GDM1 (cell line): ENCODE data around the gene FBXO11.
"Not testable (repeated sequence)": the region's sequence is repeated elsewhere in the genome, so short reads cannot be mapped to it uniquely, and the experiment has no call there.

Experiments
- DNase-seq: peaks from one replicate; lab custom pipeline; 2025; lab: John Stamatoyannopoulos, UW

The FBXO11 gene

GRCh38 chr2:47897883-47898731 is 8.2 kb downstream of the FBXO11 start:
- DNase-seq = no peak

GRCh38 chr2:47897191-47897882 is 9.0 kb downstream of the FBXO11 start:
- not testable (repeated sequence) for DNase-seq

- no peak for DNase-seq
These were observed 9.8 kb downstream of the FBXO11 start for GRCh38 chr2:47896450-47896968.

GRCh38 chr2:47893771-47894170 is 12.5 kb downstream of the FBXO11 start:
- DNase-seq = no peak

GRCh38 chr2:47892338-47892730 is 14.0 kb downstream of the FBXO11 start:
- DNase-seq = no peak

- no peak for DNase-seq
These were observed 14.6 kb downstream of the FBXO11 start for GRCh38 chr2:47891369-47892337.

- no peak for DNase-seq
These were observed 15.5 kb downstream of the FBXO11 start for GRCh38 chr2:47890711-47891368.

GRCh38 chr2:47888581-47889280 is 17.6 kb downstream of the FBXO11 start:
- no peak for DNase-seq

- DNase-seq = no peak
These were observed 29.4 kb downstream of the FBXO11 start for GRCh38 chr2:47876912-47877311.

- DNase-seq = no peak
These were observed 33.4 kb downstream of the FBXO11 start for GRCh38 chr2:47872941-47873340.

- DNase-seq = no peak
These were observed 35.4 kb downstream of the FBXO11 start for GRCh38 chr2:47870641-47871540.

GRCh38 chr2:47869859-47870595 is 36.3 kb downstream of the FBXO11 start:
- DNase-seq = no peak

GRCh38 chr2:47868611-47869352 is 37.5 kb downstream of the FBXO11 start:
- no peak for DNase-seq

- no peak for DNase-seq
These were observed 39.1 kb downstream of the FBXO11 start for GRCh38 chr2:47867205-47867604.

- no peak for DNase-seq
These were observed 41.7 kb downstream of the FBXO11 start for GRCh38 chr2:47864566-47864965.

- DNase-seq = no peak
These were observed 43.3 kb downstream of the FBXO11 start for GRCh38 chr2:47862949-47863348.

GRCh38 chr2:47853067-47853777 is 53.1 kb downstream of the FBXO11 start:
- not testable (repeated sequence) for DNase-seq

- DNase-seq = no peak
These were observed 56.1 kb downstream of the FBXO11 start for GRCh38 chr2:47850198-47850597.
